K562 (cell line): ENCODE data around the gene MACF1. TPM values are rescaled to one million over a fixed set of nuclear protein-coding genes. Genes with fewer than 3 reads are reported as not detected.

Experiments used
- ATAC-seq: fragments of 200-7000 bp; cut with Tn5 transposase; 3 replicates; pipeline ENCODE4 v1.9.1; 2020; ENCODE audit warnings: moderate library complexity
- BruUV-seq: library from RNA; stranded (reverse); fragments of 400-500 nt; replicated peaks from 2 replicates; lab custom pipeline; 2021; lab: Mats Ljungman, UMichigan
- CTCF ChIA-PET: fragments of 300-600 bp; formaldehyde crosslinking; extraction: SDS; loops from one replicate; lab custom pipeline; 2021; ENCODE audit warnings: low intra/inter-chr PET ratio; lab: Yijun Ruan, JAX
- POLR2A ChIA-PET: fragments of 300-600, 350-650 bp; sonication (Branson Sonifier 250); formaldehyde crosslinking; extraction: SDS; loops from one replicate; lab custom pipeline; 2021; ENCODE audit warnings: antibody characterized with exemption, inconsistent platforms; lab: Yijun Ruan, JAX
- DNase-seq, 4 experiments: peaks; one replicate each; pipeline versions ENCODE4 v3.0.0 to v3.0.0-alpha.2; 2011 to 2018; ENCODE audit warnings: low spot score in 3 of 4, mixed read lengths in 3 of 4; ENCODE audit errors: extremely low read depth in 1 of 4
- FAIRE-seq: peaks from 2 replicates; lab custom pipeline; 2011; peaks lifted over from hg19 to GRCh38; lab: Jason Lieb, UNC
- H2AFZ ChIP-seq: 2 replicates; pipeline ENCODE4 v1.6.0; 2011; ENCODE audit warnings: low read depth, low read length, control low read depth, inconsistent platforms
- H3K27ac ChIP-seq: fragments of 200-600 bp; 3 replicates; pipeline ENCODE4 v1.8.0; 2011; ENCODE audit warnings: low read depth, mild to moderate bottlenecking, control low read depth, inconsistent platforms, low read length, moderate library complexity, mixed read lengths; ENCODE audit errors: extremely low read depth
- H3K27me3 ChIP-seq, 2 experiments: fragments of 300-600 bp in 1 of 2; 2 replicates in 1 of 2; 3 replicates in 1 of 2; pipeline versions ENCODE4 v1.6.0 to v1.8.0; 2011; ENCODE audit warnings: inconsistent platforms in 2 of 2, low read length in 2 of 2, mild to moderate bottlenecking in 1 of 2, mixed read lengths in 1 of 2, moderate library complexity in 1 of 2; ENCODE audit not compliant: control insufficient read depth in 2 of 2, insufficient read depth in 2 of 2
- H3K36me3 ChIP-seq: fragments of 300-600 bp; 3 replicates; pipeline ENCODE4 v1.8.0; 2011; ENCODE audit warnings: mild to moderate bottlenecking, low read length, inconsistent platforms; ENCODE audit not compliant: control insufficient read depth, insufficient read depth
- H3K4me1 ChIP-seq, 2 experiments: fragments of 200-600 bp in 1 of 2; replicated peaks in 1 of 2; 2 replicates in 1 of 2; 3 replicates in 1 of 2; pipeline versions ENCODE4 v1.5.1 to v1.8.0; 2011; ENCODE audit warnings: inconsistent platforms in 2 of 2, low read length in 2 of 2, mild to moderate bottlenecking in 1 of 2, mixed read lengths in 1 of 2, moderate library complexity in 1 of 2; ENCODE audit not compliant: control insufficient read depth in 2 of 2, insufficient read depth in 2 of 2
- H3K4me2 ChIP-seq: 2 replicates; pipeline ENCODE4 v1.6.1; 2011; ENCODE audit warnings: low read length, control low read depth, inconsistent platforms, mixed read lengths; ENCODE audit not compliant: insufficient read depth
- H3K4me3 ChIP-seq: fragments of 200-600 bp; sonication (generic), shearing (Covaris generic); 2 replicates; pipeline ENCODE4 v1.5.1; 2016; ENCODE audit warnings: control low read depth, inconsistent platforms
- H3K79me2 ChIP-seq: fragments of 200-600 bp; 3 replicates; pipeline ENCODE4 v1.8.0; 2011; ENCODE audit warnings: low read length, inconsistent platforms; ENCODE audit not compliant: control insufficient read depth, insufficient read depth
- H3K9ac ChIP-seq, 2 experiments: 2 replicates each; pipeline versions ENCODE4 v1.6.0 to v1.6.1; 2011; ENCODE audit warnings: low read depth in 2 of 2, low read length in 2 of 2, control low read depth in 1 of 2, inconsistent platforms in 1 of 2, mild to moderate bottlenecking in 1 of 2, mixed read lengths in 1 of 2; ENCODE audit not compliant: insufficient read depth in 1 of 2
- H3K9me1 ChIP-seq: one replicate; pipeline ENCODE4 v1.6.0; 2011; ENCODE audit warnings: inconsistent platforms, mild to moderate bottlenecking, low read length, moderate library complexity; ENCODE audit not compliant: control insufficient read depth, insufficient read depth
- H3K9me3 ChIP-seq: replicated peaks from 2 replicates; pipeline ENCODE4 v1.5.1; 2011; ENCODE audit warnings: low read depth, low read length, inconsistent platforms; ENCODE audit not compliant: control insufficient read depth, insufficient read depth
- H4K20me1 ChIP-seq: replicated peaks from 2 replicates; pipeline ENCODE4 v1.6.1; 2011; ENCODE audit warnings: low read length, inconsistent platforms, mixed read lengths; ENCODE audit not compliant: control insufficient read depth, insufficient read depth
- BRF1 ChIP-seq: IDR thresholded peaks from 3 replicates; pipeline ENCODE4 v1.6.1; 2011; ENCODE audit warnings: borderline replicate concordance, mild to moderate bottlenecking; ENCODE audit not compliant: insufficient read length; ENCODE audit errors: extremely low read depth
- CBFB ChIP-seq: sonication (generic); formaldehyde crosslinking; IDR thresholded peaks from 2 replicates; pipeline ENCODE4 v1.4.0; 2020; ENCODE audit warnings: mild to moderate bottlenecking, missing genetic modification reagents
- CBX3 ChIP-seq, 2 experiments: IDR thresholded peaks; 1 replicate in 1 of 2; 2 replicates in 1 of 2; pipeline ENCODE4 v1.6.1; 2012; ENCODE audit warnings: inconsistent platforms in 2 of 2, low read length in 2 of 2, borderline replicate concordance in 1 of 2, control low read depth in 1 of 2
- CUX1 ChIP-seq: fragments of 200-800 bp; sonication (Bioruptor generic); IDR thresholded peaks from 2 replicates; pipeline ENCODE4 v1.6.1; 2016; ENCODE audit warnings: missing genetic modification characterization, missing compliant biosample characterization
- JUND ChIP-seq, 2 experiments: IDR thresholded peaks; 2 replicates in 1 of 2; 3 replicates in 1 of 2; pipeline ENCODE4 v1.6.1; 2011; ENCODE audit warnings: borderline replicate concordance in 2 of 2, low read depth in 2 of 2, low read length in 2 of 2, improper control_type of control experiment in 1 of 2, missing biosample characterization in 1 of 2, missing genetic modification characterization in 1 of 2, missing genetic modification reagents in 1 of 2
- POLR2AphosphoS2 ChIP-seq: IDR thresholded peaks from 2 replicates; pipeline ENCODE4 v1.6.1; 2012; ENCODE audit warnings: low read length, improper control_type of control experiment
- POLR2G ChIP-seq: fragments of 200-400 bp; formaldehyde crosslinking; IDR thresholded peaks from 2 replicates; pipeline ENCODE4 v1.6.1; 2017; ENCODE audit warnings: low read depth, mild to moderate bottlenecking, antibody characterized with exemption, low read length, moderate library complexity
- RAD21 ChIP-seq, 2 experiments: fragments of 250-450 bp in 1 of 2; fragments of 450-650 bp in 1 of 2; sonication (Bioruptor Pico) in 1 of 2; formaldehyde crosslinking in 1 of 2; IDR thresholded peaks in 1 of 2; conservative IDR thresholded peaks in 1 of 2; 2 replicates each; pipeline versions ENCODE4 v1.4.0 to v1.8.0; 2020 to 2022; ENCODE audit warnings: mild to moderate bottlenecking in 2 of 2, moderate library complexity in 1 of 2
- STAG1 ChIP-seq: sonication (generic); formaldehyde crosslinking; IDR thresholded peaks from 2 replicates; pipeline ENCODE4 v1.5.0; 2020; ENCODE audit warnings: missing genetic modification reagents, borderline replicate concordance
- ZNF830 ChIP-seq: fragments of 250-450 bp; sonication (Bioruptor Pico); IDR thresholded peaks from 2 replicates; pipeline ENCODE4 v1.5.0; 2021; ENCODE audit warnings: mild to moderate bottlenecking
- ZSCAN32 ChIP-seq: fragments of 450-650 bp; formaldehyde crosslinking; IDR thresholded peaks from 2 replicates; pipeline ENCODE4 v1.4.0; 2020; ENCODE audit warnings: mild to moderate bottlenecking, moderate library complexity
- WGBS: fragments of 100-300 bp; shearing (Covaris generic); methylation state at CpG from one replicate; pipeline ENCODE4 v1.1.6; 2016; ENCODE audit warnings: low coverage, mixed read lengths; ENCODE audit not compliant: insufficient coverage; ENCODE audit errors: missing lambda C conversion rate; 5-methylcytosine and 5-hydroxymethylcytosine counted together
- in situ Hi-C: fragments of 300-500 bp; cut with MboI; formaldehyde crosslinking; loops from 4 replicates; pipeline ENCODE4 v1.15.0; 2018; ENCODE audit warnings: inconsistent platforms, mixed read lengths
- intact Hi-C: fragments of 100-400 bp; cut with micrococcal nuclease; formaldehyde crosslinking; loops from 2 replicates; pipeline ENCODE4 v1.14.2; 2022
- polyA plus RNA-seq, 8 experiments: library from polyadenylated mRNA; depleted of rRNA in 4 of 8; stranded (reverse) in 5 of 8; unstranded in 3 of 8; fragments of >200 nt; fragmentation: Nextera tagmentation in 2 of 8; fragmentation: Illumina TruSeq in 1 of 8; extraction: Ambion mirVana in 2 of 8; extraction: Trizol in 1 of 8; gene quantifications; 2 replicates each; pipeline versions ENCODE4 v1.2.1 to v1.2.3, GENCODE V29; 2011 to 2014; ENCODE audit warnings: inconsistent platforms in 1 of 8, missing spikeins in 1 of 8
- total RNA-seq, 7 experiments: library from RNA; depleted of rRNA in 6 of 7; stranded (reverse); fragments of >200 nt in 6 of 7; fragmentation: Illumina TruSeq in 2 of 7; extraction: Trizol in 2 of 7; gene quantifications; 2 replicates each; pipeline versions ENCODE4 v1.2.1 to v1.2.3, GENCODE V29; 2011 to 2021; ENCODE audit warnings: low replicate concordance in 1 of 7
- TF ChIP-seq, protein P1 (sequence below): fragments of 250-450 bp; sonication (Bioruptor Pico); IDR thresholded peaks from 2 replicates; pipeline ENCODE4 v1.4.0; 2020; ENCODE audit warnings: borderline replicate concordance

The MACF1 gene
- total and polyA plus RNA-seq, 9 of the 15 experiments (the other 6 are each of a cell fraction or from before 2014, with no cell fraction given): 13.2 to 232 (median 112) TPM

GRCh38 chr1:39488793-39489566, 284.5 kb downstream of the MACF1 start:
- POLR2A ChIA-PET: interaction anchor here (0.6 to 1.7 kb wide), 7 partner anchors 14 to 399 kb away, joined by 3 to 7 read pairs (median 3); no protein-coding TSS in a partner anchor
- BruUV-seq: no TSS peak
- in situ Hi-C loops: loop anchor here (5.0 kb wide), 1 partner anchor 48 kb away; no protein-coding TSS in a partner anchor
- TF ChIP-seq RAD21 (CRISPR knock-in tag; conservative IDR thresholded peaks at IDR 0.05 in 1 of 2, IDR thresholded peaks at IDR 0.05 in 1 of 2): no peak
- TF ChIP-seq, protein P1, sequence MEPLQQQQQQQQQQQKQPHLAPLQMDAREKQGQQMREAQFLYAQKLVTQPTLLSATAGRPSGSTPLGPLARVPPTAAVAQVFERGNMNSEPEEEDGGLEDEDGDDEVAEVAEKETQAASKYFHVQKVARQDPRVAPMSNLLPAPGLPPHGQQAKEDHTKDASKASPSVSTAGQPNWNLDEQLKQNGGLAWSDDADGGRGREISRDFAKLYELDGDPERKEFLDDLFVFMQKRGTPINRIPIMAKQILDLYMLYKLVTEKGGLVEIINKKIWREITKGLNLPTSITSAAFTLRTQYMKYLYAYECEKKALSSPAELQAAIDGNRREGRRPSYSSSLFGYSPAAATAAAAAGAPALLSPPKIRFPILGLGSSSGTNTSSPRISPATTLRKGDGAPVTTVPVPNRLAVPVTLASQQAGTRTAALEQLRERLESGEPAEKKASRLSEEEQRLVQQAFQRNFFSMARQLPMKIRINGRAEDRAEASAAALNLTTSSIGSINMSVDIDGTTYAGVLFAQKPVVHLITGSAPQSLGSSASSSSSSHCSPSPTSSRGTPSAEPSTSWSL (CRISPR knock-in tag): no peak
- no peak for TF ChIP-seq BRF1
- TF ChIP-seq CBX3 (IDR thresholded peaks at IDR 0.05; ENCODE audit: borderline replicate concordance in 1 of 2, low read length in 2 of 2): no peak
- TF ChIP-seq ZSCAN32 (CRISPR knock-in tag): peak; percentile 64; the same call in 1 of the 2 replicates
- no peak for TF ChIP-seq STAG1
- TF ChIP-seq ZNF830: no peak
- peak; percentile 49; the same call in 1 of the 2 replicates for TF ChIP-seq POLR2AphosphoS2
- peak; percentile 44; the same call in 1 of the 2 replicates for TF ChIP-seq POLR2G
- TF ChIP-seq CUX1 (CRISPR knock-in tag): no peak
- TF ChIP-seq JUND (IDR thresholded peaks at IDR 0.05; ENCODE audit: borderline replicate concordance, low read depth, low read length): 0 out of 2 replicates have a peak, but pooled peaks have one; percentile 36
- TF ChIP-seq JUND (tag; IDR thresholded peaks at IDR 0.05; ENCODE audit: borderline replicate concordance, low read depth, low read length): no peak
- TF ChIP-seq CBFB (CRISPR knock-in tag): 0 out of 2 replicates have a peak, but pooled peaks have one; percentile 35

More at GRCh38 chr1:39488793-39489566, 284.5 kb downstream of the MACF1 start:
- WGBS: 38% methylated on average over 7 of the region's 7 CpGs
- DNase-seq (no peak), ATAC-seq (no peak), FAIRE-seq (no peak)
- 0 out of 2 replicates have a peak, but pooled peaks cover 6% of the 10 kb centered on the region for H4K20me1 ChIP-seq
- no peaks in the 10 kb centered on the region for H3K9me3 ChIP-seq
- H3K27ac ChIP-seq: no peak overlapping the region
- H3K4me2 ChIP-seq: no peak overlapping the region
- no peaks in the 10 kb centered on the region for H3K79me2 ChIP-seq
- no peak overlapping the region for H3K4me3 ChIP-seq
- no peak overlapping the region for H2AFZ ChIP-seq
- CTCF ChIA-PET: no interaction called here
- intact Hi-C loops: no loop called here
- H3K9ac ChIP-seq: no peak overlapping the region
- H3K36me3 ChIP-seq: peaks cover 32% of the 10 kb centered on the region
- no peaks in the 10 kb centered on the region for H3K9me1 ChIP-seq
- H3K4me1 ChIP-seq: peaks cover 0 to 24% of the 10 kb centered on the region in 2 experiments; a peak in 2 of 5 replicates
- H3K27me3 ChIP-seq: peaks cover 4 to 17% of the 10 kb centered on the region in 2 experiments
